AG09319 (cell line): ENCODE measurements around the gene NEDD9.

Experiments used
- DNase-seq: peaks from one replicate; pipeline ENCODE4 v3.0.0-alpha.2; 2010; ENCODE audit warnings: low read depth; ENCODE audit errors: extremely low read depth
- CTCF ChIP-seq: IDR thresholded peaks from 2 replicates; pipeline ENCODE4 v1.5.1; 2011; ENCODE audit warnings: low read depth, mild to moderate bottlenecking, inconsistent platforms, low read length, moderate library complexity

NEDD9 gene

GRCh38 chr6:11142296-11143027 is 90.0 kb downstream of the NEDD9 start:
- no peak for DNase-seq
- no peak for TF ChIP-seq CTCF

- TF ChIP-seq CTCF = no peak
- no peak for DNase-seq
Measured at GRCh38 chr6:11141295-11141694, 91.2 kb downstream of the NEDD9 start.

- DNase-seq = no peak
- TF ChIP-seq CTCF = no peak
Measured at GRCh38 chr6:11140056-11140455, 92.4 kb downstream of the NEDD9 start.

- no peak for TF ChIP-seq CTCF
- DNase-seq = no peak
Measured at GRCh38 chr6:11139051-11139960, 93.2 kb downstream of the NEDD9 start.

GRCh38 chr6:11136809-11137208 is 95.7 kb downstream of the NEDD9 start:
- no peak for TF ChIP-seq CTCF
- no peak for DNase-seq
